HepG2 (cell line): ENCODE data around the gene CLASRP. TPM values are rescaled to one million over a fixed set of nuclear protein-coding genes. Genes with fewer than 3 reads are reported as not detected.

ENCODE experiments used
- ATF7-NPFF ChIP-seq: sonication (generic); formaldehyde crosslinking; IDR thresholded peaks from 2 replicates; pipeline ENCODE4 v1.8.1; 2023; ENCODE audit warnings: mild to moderate bottlenecking, low read depth, missing genetic modification reagents, moderate library complexity
- DNMT1 ChIP-seq: sonication (generic); formaldehyde crosslinking; IDR thresholded peaks from 2 replicates; pipeline ENCODE4 v1.5.1; 2020; ENCODE audit warnings: mild to moderate bottlenecking, missing genetic modification reagents
- FOXC1 ChIP-seq: sonication (generic); formaldehyde crosslinking; IDR thresholded peaks from 2 replicates; pipeline ENCODE4 v1.8.0; 2022; ENCODE audit warnings: mild to moderate bottlenecking, missing genetic modification reagents, borderline replicate concordance
- FUBP1 ChIP-seq: sonication (generic); formaldehyde crosslinking; IDR thresholded peaks from 2 replicates; pipeline ENCODE4 v1.5.1; 2020; ENCODE audit warnings: missing genetic modification reagents, mild to moderate bottlenecking, borderline replicate concordance
- HOMEZ ChIP-seq: IDR thresholded peaks from 2 replicates; pipeline ENCODE4 v1.6.1; 2016; ENCODE audit warnings: low read depth
- IRF9 ChIP-seq: sonication (generic); formaldehyde crosslinking; IDR thresholded peaks from 2 replicates; pipeline ENCODE4 v1.8.0; 2022; ENCODE audit warnings: missing genetic modification reagents, mild to moderate bottlenecking, borderline replicate concordance
- NR3C1 ChIP-seq: sonication (generic); formaldehyde crosslinking; IDR thresholded peaks from 2 replicates; pipeline ENCODE4 v1.4.0; 2020; ENCODE audit warnings: missing genetic modification reagents
- RAD21 ChIP-seq: fragments of 450-650 bp; formaldehyde crosslinking; IDR thresholded peaks from 2 replicates; pipeline ENCODE4 v1.5.0; 2020; ENCODE audit warnings: mild to moderate bottlenecking
- RXRB ChIP-seq: IDR thresholded peaks from 2 replicates; pipeline ENCODE4 v1.6.1; 2016; ENCODE audit warnings: borderline replicate concordance, missing genetic modification reagents, missing compliant biosample characterization
- SRF ChIP-seq: IDR thresholded peaks from 2 replicates; pipeline ENCODE4 v1.6.1; 2011; ENCODE audit warnings: mild to moderate bottlenecking, low read depth, low read length, moderate library complexity
- SSRP1 ChIP-seq: IDR thresholded peaks from 2 replicates; pipeline ENCODE4 v1.6.1; 2016; ENCODE audit warnings: control low read depth
- ZNF124 ChIP-seq: sonication (generic); formaldehyde crosslinking; IDR thresholded peaks from 2 replicates; pipeline ENCODE4 v1.4.0; 2020; ENCODE audit warnings: missing genetic modification reagents
- ZNF275 ChIP-seq: sonication (generic); formaldehyde crosslinking; IDR thresholded peaks from 2 replicates; pipeline ENCODE4 v1.8.0; 2022; ENCODE audit warnings: missing genetic modification reagents, mild to moderate bottlenecking, inconsistent platforms, borderline replicate concordance
- ZNF296 ChIP-seq: sonication (generic); formaldehyde crosslinking; conservative IDR thresholded peaks from 2 replicates; pipeline ENCODE4 v1.5.0; 2020; ENCODE audit warnings: mild to moderate bottlenecking, missing genetic modification reagents
- ZNF362 ChIP-seq: sonication (generic); formaldehyde crosslinking; IDR thresholded peaks from 2 replicates; pipeline ENCODE4 v1.4.0; 2020; ENCODE audit warnings: missing genetic modification reagents, mild to moderate bottlenecking, borderline replicate concordance
- ZNF512B ChIP-seq: sonication (generic); formaldehyde crosslinking; IDR thresholded peaks from 2 replicates; pipeline ENCODE4 v1.5.1; 2020; ENCODE audit warnings: missing genetic modification reagents, mild to moderate bottlenecking, borderline replicate concordance
- ZNF556 ChIP-seq: sonication (generic); formaldehyde crosslinking; IDR thresholded peaks from 2 replicates; pipeline ENCODE4 v1.4.0; 2020; ENCODE audit warnings: mild to moderate bottlenecking, missing genetic modification reagents, borderline replicate concordance
- ZNF619 ChIP-seq: sonication (generic); formaldehyde crosslinking; IDR thresholded peaks from 2 replicates; pipeline ENCODE4 v1.4.0; 2020; ENCODE audit warnings: mild to moderate bottlenecking, missing genetic modification reagents
- ZNF773 ChIP-seq: sonication (generic); formaldehyde crosslinking; IDR thresholded peaks from 2 replicates; pipeline ENCODE4 v1.4.0; 2020; ENCODE audit warnings: missing genetic modification reagents, borderline replicate concordance
- ZNF780A ChIP-seq: sonication (generic); formaldehyde crosslinking; IDR thresholded peaks from 2 replicates; pipeline ENCODE4 v1.8.0; 2022; ENCODE audit warnings: mild to moderate bottlenecking, missing genetic modification reagents, moderate library complexity
- polyA plus RNA-seq, 8 experiments: library from polyadenylated mRNA; depleted of rRNA in 3 of 8; stranded (reverse) in 7 of 8; unstranded in 1 of 8; fragments of >200 nt; fragmentation: Illumina TruSeq in 4 of 8; extraction: Trizol in 4 of 8; gene quantifications; 2 replicates each; pipeline versions ENCODE4 v1.2.1 to v1.2.3, GENCODE V29; 2011 to 2016; ENCODE audit warnings: low read depth in 4 of 8, missing spikeins in 1 of 8, mixed read lengths in 1 of 8; ENCODE audit not compliant: insufficient read depth in 1 of 8
- total RNA-seq, 5 experiments: library from RNA; depleted of rRNA; stranded (reverse); fragments of >200 nt; fragmentation: Illumina TruSeq; extraction: Trizol; gene quantifications; 2 replicates each; pipeline ENCODE4 v1.2.3, GENCODE V29; 2016; ENCODE audit warnings: low read depth in 1 of 5

CLASRP gene
- total and polyA plus RNA-seq, 2 of the 13 experiments (the other 11 are each of a cell fraction or from before 2014, with no cell fraction given) = 32.0 to 51.4 TPM

GRCh38 chr19:45046355-45046754, 7.5 kb downstream of the CLASRP start (continued):
- TF ChIP-seq IRF9 (CRISPR knock-in tag) (0 out of 2 replicates have a peak, but pooled peaks have one; percentile 0), FUBP1 (CRISPR knock-in tag) (no peak), SRF (peak; percentile 77), RAD21 (CRISPR knock-in tag) (no peak), SSRP1 (CRISPR knock-in tag) (no peak), ZNF296 (0 out of 2 replicates have a peak, but pooled peaks have one; percentile 3), FOXC1 (CRISPR knock-in tag) (no peak), ZNF780A (no peak), HOMEZ (CRISPR knock-in tag) (no peak), ATF7-NPFF (CRISPR knock-in tag) (no peak), ZNF773 (no peak), RXRB (CRISPR knock-in tag) (no peak), ZNF362 (CRISPR knock-in tag) (no peak), ZNF275 (CRISPR knock-in tag) (no peak), ZNF619 (CRISPR knock-in tag) (0 out of 2 replicates have a peak, but pooled peaks have one; percentile 0), NR3C1 (no peak), DNMT1 (CRISPR knock-in tag) (no peak), ZNF124 (CRISPR knock-in tag) (no peak), ZNF556 (no peak), ZNF512B (no peak)
